Kidney capillary endothelial cell (primary cell): ENCODE results near the gene CUX1.
A peak's percentile ranks its signal among the peaks of the same experiment; 100 is the strongest.

ENCODE experiments used
- DNase-seq: peaks from one replicate; pipeline ENCODE4 v3.0.0-alpha.2; 2018; ENCODE audit warnings: low spot score

The CUX1 gene

DNA sequence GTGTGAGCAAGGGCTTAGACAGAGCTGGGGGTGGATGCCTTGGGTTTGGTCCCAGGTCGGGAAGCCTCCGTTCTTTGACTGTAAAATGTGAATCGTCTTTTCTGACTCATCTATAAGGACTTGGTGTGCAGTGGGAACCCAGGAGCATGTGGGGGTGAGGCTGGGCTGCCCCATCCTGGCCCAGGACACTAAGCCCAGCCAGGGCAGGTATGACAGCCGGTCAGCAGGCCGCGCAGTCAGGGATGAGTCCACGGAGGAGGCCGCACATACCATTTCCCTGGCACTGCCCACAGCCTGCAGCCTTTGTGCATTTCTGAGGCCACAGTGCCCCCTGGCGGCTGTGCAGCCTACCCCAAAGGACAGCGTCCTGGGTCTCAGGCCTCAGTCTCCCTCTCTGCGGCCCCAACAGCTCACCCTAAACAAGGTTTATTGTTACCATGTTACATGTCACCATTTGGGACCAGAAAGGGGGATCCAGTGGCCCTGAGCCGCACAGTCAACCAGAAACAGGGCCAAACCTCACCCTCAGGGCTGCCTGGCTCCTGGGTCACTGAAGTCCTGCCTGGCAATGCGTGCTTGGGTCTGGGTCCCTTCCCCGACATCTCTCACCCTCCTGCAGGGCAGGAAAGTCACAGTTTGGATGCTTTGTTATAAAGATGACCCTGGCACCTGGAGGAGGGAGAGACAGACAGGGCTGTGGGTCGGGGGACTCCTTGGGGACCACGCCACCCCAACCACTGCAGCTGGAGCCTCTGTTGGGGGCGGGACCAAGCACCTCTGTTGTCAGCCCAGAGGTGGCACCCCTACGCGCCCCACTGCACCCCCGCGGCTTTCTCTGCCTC lies 454.9 kb downstream of the CUX1 start:
- peak; percentile 72 for DNase-seq

DNA sequence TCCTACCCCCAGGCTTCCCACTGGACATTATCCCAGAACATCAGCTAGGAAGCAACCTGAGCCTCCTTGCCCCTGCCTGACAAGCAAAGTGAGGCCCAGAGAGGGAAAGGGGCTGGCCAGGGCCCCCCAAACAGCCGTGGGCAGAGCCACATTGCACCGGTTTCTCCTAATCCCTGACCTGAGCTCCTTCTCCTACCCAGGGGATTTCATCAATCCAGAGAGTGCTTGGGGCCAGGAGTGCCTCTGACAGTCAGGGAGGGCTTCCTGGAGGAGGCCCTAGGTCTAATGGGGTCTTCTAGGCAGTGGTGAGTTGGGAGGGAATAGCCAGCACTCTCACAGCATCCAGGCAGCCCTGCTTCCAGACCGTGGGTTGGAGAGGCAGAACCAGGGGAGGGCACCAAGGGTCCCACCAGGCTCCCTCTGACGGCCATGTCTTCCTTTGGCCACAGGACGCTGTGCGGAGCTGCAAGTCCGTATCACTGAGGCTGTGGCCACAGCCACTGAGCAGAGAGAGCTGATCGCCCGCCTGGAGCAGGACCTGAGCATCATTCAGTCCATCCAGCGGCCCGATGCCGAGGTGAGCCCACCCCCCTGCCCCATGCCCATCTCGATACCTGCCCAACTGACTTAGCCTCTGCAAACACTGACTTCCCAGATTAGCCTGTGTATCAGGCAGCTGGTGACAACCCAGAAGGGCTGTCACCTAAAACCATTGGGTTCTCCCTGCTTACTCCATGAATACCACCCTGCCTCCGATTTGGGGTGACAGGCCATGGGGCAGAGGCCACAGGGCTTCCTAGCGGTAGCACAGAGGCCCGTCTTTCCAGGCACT lies 455.7 kb downstream of the CUX1 start:
- no peak for DNase-seq

GRCh38 chr7:102273749-102274712 lies 456.6 kb downstream of the CUX1 start:
- no peak for DNase-seq

- DNase-seq = no peak
Observed at GRCh38 chr7:102275123-102275703, 457.8 kb downstream of the CUX1 start.

DNA sequence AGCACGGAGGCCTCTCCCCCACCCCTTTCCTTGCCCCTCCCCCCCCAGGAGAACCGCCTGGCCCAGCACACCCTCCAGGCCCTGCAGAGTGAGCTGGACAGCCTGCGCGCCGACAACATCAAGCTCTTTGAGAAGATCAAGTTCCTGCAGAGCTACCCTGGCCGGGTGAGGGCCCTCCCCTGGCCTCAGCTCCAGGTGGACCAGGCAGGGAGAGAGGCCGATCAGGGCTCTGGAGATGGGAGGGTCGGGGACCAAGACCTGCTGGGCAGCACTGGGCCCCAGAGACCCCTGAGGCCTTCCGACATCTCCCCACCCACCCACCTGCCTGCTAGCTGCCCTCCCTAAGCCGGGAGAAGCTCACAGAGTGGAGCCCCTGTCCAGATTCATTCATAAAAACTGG lies 460.5 kb downstream of the CUX1 start:
- DNase-seq = no peak

DNA sequence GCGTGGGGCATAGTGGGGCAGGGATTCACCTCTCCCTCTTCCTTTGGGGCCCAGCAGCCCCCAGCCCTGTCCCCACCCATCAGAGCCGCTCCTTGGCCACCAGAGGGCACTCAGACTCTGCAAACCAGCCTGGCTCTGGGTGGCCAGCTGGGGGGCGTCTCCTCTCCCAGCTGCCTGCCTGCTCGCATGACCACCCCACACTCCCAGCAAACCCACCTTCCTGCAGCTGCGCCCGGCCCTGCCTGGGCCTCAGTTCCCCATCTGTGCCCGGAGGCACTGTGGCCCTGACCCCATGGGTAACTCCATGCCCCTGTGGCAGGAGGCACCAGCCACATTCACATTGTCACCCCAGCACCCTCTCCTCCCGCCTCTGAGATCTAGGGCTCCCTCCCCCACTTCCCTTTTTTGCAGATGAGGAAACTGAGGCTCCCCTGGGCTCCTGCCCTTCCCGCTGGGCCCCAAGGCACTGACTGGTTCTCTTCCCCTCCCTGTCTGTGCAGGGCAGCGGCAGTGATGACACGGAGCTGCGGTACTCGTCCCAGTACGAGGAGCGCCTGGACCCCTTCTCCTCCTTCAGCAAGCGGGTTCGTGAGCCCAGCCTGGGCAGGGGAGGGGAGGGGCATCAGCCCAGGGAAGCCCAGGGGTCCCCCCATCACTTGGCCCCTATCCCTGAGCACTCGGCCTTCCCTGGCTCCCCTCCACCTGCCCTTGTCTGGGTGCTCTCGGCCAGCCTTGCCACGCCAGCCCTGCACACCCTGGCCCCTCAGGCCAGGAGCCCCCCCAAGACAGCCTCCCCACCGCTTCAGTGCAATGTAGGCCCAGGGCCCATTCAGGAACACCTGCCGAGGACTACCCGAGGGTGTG lies 462.3 kb downstream of the CUX1 start:
- peak; percentile 47 for DNase-seq

DNA sequence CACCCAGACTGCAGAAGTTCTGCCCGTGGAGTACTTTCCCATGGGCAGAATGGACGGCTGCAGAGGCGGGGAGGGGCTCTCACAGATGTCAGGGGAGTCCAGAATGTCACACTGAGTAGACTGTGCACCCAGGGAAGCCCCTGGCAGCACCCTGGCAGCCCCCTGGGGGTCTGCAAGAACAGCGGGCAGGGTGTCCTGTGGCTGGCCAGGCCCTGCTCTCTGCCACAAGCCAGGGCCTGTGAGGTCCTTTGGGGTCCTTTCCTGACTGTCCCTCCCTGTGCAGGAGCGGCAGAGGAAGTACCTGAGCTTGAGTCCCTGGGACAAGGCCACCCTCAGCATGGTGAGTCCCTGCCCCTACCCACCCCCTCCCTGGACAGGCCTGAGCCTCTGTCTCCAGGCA lies 463.1 kb downstream of the CUX1 start:
- no peak for DNase-seq

GRCh38 chr7:102281785-102282184 lies 464.4 kb downstream of the CUX1 start:
- DNase-seq = no peak

- no peak for DNase-seq
Observed at GRCh38 chr7:102282465-102283362, 465.3 kb downstream of the CUX1 start.

DNA sequence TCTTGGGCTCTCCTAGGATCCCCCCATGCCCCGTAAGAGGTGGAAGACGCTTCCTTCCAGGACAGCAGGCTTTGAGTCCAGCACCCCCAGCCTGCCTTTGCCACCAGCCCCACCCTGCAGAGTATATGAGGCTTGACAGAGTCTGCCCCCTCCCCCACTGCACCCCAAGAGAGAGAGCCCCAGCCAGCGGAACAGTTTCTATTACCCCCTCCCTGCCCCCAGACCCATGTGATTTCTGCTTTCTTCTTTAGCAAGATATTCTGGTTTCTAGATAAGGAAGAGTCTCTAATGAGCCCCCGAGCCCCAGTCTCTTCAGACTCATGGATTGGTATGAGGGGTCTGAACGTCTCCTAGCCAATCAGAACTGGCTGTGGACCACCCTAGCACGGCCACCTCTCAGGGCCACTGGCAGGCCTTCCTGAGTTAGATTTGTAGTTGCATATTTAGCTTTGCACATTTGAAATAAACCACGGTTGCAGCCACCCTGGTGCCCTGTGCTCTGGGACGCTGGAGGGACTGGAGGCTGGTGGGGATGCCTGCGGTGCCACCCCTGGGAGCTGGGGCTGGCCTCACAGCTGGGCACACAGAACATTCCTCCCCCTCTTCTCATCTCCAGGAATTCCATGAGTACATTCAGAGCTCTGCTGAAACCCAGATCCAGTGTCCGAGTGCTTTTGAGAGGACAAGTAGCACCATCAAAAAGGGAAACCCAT lies 466.2 kb downstream of the CUX1 start:
- no peak for DNase-seq

DNA sequence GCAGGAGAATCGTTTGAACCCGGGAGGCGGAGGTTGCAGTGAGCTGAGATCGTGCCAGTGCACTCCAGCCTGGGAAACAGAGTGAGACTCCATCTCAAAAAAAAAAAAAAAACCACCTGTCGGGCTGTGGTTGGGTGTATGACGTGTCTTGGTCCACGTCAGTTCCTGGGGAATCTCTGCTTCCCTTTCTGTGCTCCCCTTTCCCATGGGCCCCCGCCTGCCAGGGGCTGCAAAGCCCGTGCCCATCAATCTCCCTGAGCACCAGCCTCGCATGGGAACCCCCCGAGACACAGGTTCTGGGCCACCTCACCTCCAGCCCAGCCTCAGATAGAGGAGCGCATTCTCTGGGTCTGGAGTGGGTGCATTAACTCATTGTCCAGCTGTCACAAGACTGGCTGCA lies 467.0 kb downstream of the CUX1 start:
- DNase-seq = no peak

DNA sequence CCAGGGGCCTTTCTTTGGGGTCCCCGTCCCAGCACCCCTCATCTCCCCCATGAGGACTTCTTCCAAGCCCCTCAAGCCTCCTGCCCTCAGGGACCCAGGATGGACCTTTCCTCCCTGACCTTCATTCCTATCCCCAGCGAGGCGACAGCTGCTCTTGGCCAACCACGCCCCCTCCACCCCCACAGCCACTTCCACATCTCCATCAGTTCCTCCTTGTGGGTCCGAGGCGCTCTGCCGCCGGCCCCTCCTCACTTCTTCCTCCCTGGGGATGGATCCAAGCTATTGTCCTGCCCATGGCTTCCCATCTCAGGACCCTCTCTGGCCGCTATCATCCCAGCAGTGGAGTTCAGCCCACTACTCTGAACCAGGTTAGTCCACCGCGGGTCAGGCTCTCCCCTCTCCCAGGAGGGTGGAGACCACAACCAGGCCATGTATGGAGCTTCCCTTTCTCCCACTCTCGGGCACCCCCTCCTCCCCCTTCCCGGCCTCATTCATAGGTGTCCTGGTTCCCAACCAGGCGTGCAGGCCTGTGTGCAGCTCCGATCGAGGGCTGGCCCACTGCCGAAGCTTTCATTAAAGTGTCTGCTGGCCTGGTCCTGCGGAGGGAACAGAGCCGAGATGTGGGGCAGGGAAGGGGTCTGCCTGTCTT lies 467.6 kb downstream of the CUX1 start:
- no peak for DNase-seq

DNA sequence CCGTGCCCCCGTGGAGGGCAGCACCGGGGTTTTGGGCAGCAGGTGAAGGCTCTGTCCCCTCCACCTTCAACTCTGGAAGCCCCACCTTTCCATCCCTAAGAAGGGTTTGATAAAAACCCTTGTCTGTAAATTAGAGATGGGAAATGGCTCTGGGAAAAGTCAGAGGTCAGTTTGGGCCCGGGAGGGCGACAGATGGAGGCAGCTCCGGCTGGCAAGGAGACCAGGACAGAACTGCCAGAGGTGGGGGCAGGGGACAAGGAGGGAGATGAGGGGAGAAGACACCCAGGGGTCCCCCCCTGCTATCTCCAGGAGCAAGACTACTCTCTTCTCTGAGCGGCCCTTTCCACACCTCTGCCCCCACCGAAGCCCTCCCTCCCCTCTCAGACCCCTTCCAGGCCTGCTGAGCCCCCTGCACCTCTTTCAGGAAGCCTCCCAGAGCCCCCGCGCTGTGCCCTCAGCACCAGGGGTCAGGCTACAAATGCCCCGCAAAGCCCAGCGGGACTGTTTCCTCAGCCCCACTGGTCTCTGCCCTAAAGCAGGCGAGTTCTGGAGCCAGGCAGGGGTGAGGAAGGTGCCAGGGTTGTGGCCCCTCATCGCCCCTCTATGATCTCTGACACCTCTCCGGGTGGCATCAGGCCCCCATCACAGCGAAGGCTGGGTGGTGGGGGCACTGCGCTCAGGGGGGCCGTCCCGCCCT lies 468.3 kb downstream of the CUX1 start:
- DNase-seq = no peak

- DNase-seq = peak; percentile 48
Observed at GRCh38 chr7:102286237-102287110, 469.0 kb downstream of the CUX1 start, which contains the start of gene SH2B2. Gene SH2B2, plus strand, starts transcription at chr7:102286868. Its CDS starts 13,683 bp downstream, at chr7:102300551.

- DNase-seq = no peak
Observed at GRCh38 chr7:102287111-102287980, 469.9 kb downstream of the CUX1 start.

DNA sequence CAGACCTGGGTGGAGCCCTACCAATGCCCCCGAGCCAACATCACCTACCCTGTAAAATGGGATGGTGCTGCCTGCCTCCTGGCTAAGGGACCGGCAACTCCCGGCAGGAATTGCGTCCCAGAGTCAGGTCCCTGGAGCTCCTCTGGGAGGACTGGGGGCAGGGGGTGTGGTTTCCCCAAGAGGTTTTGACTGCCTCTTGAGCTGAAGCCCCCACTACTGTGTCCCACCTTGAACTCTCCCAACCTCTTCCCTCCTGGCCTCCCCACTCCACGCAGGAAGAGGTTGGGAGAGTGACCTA lies 470.5 kb downstream of the CUX1 start:
- no peak for DNase-seq
